ENCODE results near the gene SNX1.

Gene SNX1

DNA sequence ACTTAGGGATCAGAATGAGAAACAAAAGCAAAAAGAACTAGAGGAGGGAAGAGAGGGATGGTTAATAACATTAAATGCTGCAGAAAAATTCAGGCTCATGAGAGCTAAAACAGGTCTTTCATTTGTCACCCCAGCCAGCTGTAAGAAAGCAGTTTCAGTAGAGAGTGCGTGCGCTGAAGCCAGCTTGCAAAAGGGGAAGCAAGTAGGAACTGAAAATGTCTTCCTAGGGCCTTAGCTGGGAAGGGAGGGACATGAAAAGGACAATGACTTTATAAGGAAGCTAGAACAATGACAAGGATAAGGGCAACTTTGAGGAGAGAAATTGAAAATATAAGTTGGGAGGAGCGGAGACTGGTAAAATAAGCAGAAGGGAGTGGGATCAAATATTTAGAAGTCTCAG, 5.3 kb upstream of the SNX1 start:
- no peak for TF ChIP-seq CTCF (conservative IDR thresholded peaks at IDR 0.05; ENCODE audit: low read length)
- H3K4me3 ChIP-seq (ENCODE audit: low read length): no peak overlapping the region
- DNase-seq (ENCODE audit: low read depth): no peak

DNA sequence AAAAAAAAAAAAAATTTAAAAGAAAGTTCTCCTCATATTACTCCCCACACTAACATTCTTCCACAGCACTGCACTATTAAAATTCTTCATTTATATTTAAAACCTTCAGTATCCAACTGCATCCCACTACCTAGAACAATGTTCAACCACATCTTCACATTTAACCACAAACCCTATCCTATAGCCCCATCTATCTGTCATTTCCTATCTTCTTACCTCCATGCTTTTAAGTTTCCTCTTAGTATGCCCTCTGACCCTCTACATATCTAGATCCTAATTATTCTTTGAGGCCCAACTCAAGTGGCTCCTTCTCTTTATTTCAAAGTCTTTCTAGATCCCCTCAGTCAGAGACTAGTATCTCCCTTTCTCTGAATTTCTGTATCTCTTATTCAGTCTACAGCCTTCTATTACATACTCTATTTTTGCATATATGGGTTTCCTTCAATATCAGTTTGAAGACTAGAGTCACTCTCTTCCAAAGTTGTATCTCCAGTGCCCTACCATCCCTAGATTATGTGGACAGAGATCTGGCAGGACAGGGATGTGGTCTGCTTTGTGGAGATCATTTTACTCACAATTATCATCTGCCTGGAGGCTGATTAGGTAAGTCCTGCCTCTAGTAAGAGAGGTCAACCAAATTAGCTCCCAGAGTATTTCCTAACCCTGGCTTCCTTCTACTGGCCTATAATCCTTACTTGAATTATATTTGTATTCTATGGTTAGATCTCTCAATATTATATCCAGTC, 3.5 kb upstream of the SNX1 start:
- H3K4me3 ChIP-seq (ENCODE audit: low read length): peak overlapping the region; percentile 86
- no peak for DNase-seq (ENCODE audit: low read depth)
- TF ChIP-seq CTCF (conservative IDR thresholded peaks at IDR 0.05; ENCODE audit: low read length): no peak; the same call in 1 of the 2 replicates

DNA sequence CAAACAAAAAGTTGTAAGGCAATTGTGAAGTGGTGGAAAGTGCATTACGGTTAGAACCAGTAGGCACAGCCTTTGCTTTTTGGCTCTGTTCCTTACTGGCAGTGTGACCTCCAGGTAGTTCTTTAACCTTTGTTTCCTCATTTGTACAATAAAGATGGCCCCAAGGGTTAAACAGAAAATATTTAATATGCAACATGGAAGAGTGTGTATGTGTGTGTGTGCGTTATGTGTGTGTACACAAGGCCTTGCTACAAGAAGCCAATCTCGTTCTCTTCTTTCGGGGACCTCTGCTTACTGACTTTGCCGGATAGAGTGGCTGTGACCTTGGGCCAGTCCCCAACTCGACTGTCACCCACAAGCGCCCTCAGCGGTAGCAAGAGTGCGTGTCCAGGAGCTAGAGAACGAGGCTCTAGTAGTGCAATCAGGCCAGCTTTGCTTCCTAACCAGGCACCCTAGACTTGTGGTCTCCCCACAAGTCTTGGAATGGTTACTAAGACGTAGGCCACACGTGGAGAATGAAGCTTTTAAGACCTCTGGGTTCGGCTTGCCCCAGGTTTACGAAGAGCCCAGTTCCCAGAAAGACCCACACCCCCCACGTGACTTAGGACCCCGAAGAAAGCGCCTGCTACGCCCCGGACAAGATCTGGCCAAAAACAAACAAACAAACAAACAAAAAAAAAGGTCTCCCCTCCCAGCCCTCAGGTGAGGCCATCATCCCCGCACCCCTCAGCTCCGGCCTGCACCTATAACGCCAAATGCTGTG, 2.7 kb upstream of the SNX1 start:
- peak; percentile 66 for DNase-seq (ENCODE audit: low read depth)
- H3K4me3 ChIP-seq (ENCODE audit: low read length): peak overlapping the region; percentile 86
- peak; percentile 29 for TF ChIP-seq CTCF (conservative IDR thresholded peaks at IDR 0.05; ENCODE audit: low read length)

GRCh38 chr15:64093627-64094417, 2.0 kb upstream of the SNX1 start, which contains the start of gene CIAO2A:
Gene CIAO2A (minus strand): TSS chr15:64093838. CDS start chr15:64093768, 70 bp downstream.
- TF ChIP-seq CTCF (conservative IDR thresholded peaks at IDR 0.05; ENCODE audit: low read length): no peak
- DNase-seq (ENCODE audit: low read depth): peak; percentile 98
- H3K4me3 ChIP-seq (ENCODE audit: low read length): peak within 1 kb of the TSS; percentile 86

GRCh38 chr15:64095431-64095794, 369 bp upstream of the SNX1 start:
- TF ChIP-seq CTCF (conservative IDR thresholded peaks at IDR 0.05; ENCODE audit: low read length): no peak
- DNase-seq (ENCODE audit: low read depth): no peak

DNA sequence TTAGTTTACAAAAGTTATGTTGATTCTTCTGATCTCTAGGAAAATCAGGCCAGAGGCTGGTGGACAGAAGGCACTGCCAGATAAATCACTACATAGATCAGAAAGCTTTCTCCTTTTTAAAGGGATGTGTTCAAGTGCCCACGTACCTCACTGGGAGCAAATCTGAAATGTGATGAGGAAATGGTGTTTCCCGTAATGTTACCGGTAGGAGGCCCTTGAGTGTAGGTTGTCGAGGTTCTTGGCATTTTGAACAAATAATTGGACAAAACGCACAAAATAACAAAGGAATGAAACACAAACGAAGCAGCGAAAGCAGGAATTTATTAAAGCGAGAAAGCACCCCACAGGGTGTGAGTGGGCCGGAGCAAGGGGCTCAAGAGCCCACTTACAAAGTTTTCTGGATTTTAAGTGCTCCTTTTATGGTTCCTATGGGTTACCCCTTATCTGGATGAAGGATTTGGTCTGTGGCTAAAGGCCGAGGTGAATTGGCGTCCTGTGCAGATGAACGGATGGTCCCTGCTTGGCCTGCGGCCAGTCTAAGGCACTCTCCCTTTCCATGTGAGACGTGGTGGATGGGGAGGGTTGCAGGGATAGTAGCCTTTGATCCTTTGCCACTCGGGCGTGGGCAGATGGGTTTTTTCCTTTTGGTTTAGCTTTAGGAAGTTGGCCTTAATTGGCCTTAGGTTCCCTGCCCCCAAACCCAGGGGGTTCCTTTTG, 1.0 kb downstream of the SNX1 start:
- H3K4me3 ChIP-seq (ENCODE audit: low read length): peak overlapping the region; percentile 93
- peak; percentile 30 for DNase-seq (ENCODE audit: low read depth)
- peak; percentile 39 for TF ChIP-seq CTCF (conservative IDR thresholded peaks at IDR 0.05; ENCODE audit: low read length)

More at GRCh38 chr15:64095431-64095794, 369 bp upstream of the SNX1 start:
- H3K4me3 ChIP-seq (ENCODE audit: low read length): peak overlapping the region; percentile 93

Measured in AG10803 (cell line).